HCT116 (cell line): Measurements from ENCODE around the gene RNF186. TPM values are rescaled to one million over a fixed set of nuclear protein-coding genes. Genes with fewer than 3 reads are reported as not detected.

Source experiments
- ATAC-seq: fragments of 200-7000 bp; cut with Tn5 transposase; 2 replicates; pipeline ENCODE4 v1.9.1; 2020; ENCODE audit warnings: mild to moderate bottlenecking, moderate library complexity
- BruUV-seq: library from RNA; stranded (reverse); fragments of 400-500 nt; replicated peaks from 2 replicates; lab custom pipeline; 2021; lab: Mats Ljungman, UMichigan
- CTCF ChIA-PET: fragments of 300-600 bp; sonication (Branson Sonifier 250); formaldehyde crosslinking; loops from one replicate; lab custom pipeline; 2021; ENCODE audit warnings: antibody characterized with exemption; lab: Charles Lee
- POLR2A ChIA-PET: fragments of 300-600, 350-600 bp; sonication (Branson Sonifier 250); formaldehyde crosslinking; loops from one replicate; lab custom pipeline; 2021; ENCODE audit warnings: antibody characterized with exemption; lab: Charles Lee
- RAD21 ChIA-PET, 2 experiments: fragments of 300-600 bp; sonication (Branson Sonifier 250); formaldehyde crosslinking; loops; one replicate each; lab custom pipeline; 2023; ENCODE audit warnings: low total read pairs in 2 of 2; ENCODE audit not compliant: uncharacterized antibody in 2 of 2, unreplicated experiment in 2 of 2, low non-redundant PET in 1 of 2; lab: Charles Lee
- DNase-seq: peaks from one replicate; pipeline ENCODE4 v3.0.0-alpha.2; 2010; ENCODE audit warnings: low read depth, low spot score
- H2AFZ ChIP-seq: fragments of 200-600 bp; shearing (Covaris generic), sonication (generic); 2 replicates; pipeline ENCODE4 v1.6.1; 2017; ENCODE audit warnings: low read depth, mixed run types, mixed read lengths, antibody characterized with exemption, low read length; ENCODE audit not compliant: poor library complexity, severe bottlenecking
- H3K27ac ChIP-seq: 2 replicates; pipeline ENCODE4 v1.5.1; 2012; ENCODE audit warnings: low read depth, low read length
- H3K27me3 ChIP-seq: fragments of 200-600 bp; sonication (generic); 2 replicates; pipeline ENCODE4 v1.6.1; 2016; ENCODE audit warnings: mixed run types, low read length, mixed read lengths; ENCODE audit not compliant: insufficient read depth
- H3K36me3 ChIP-seq, 2 experiments: fragments of 200-500 bp in 1 of 2; fragments of 200-600 bp in 1 of 2; sonication (Bioruptor generic) in 1 of 2; sonication (generic) in 1 of 2; 2 replicates each; pipeline versions ENCODE4 v1.5.1 to v1.6.1; 2014 to 2016; ENCODE audit warnings: low read length in 2 of 2, inconsistent platforms in 1 of 2, mixed read lengths in 1 of 2, mixed run types in 1 of 2; ENCODE audit not compliant: insufficient read depth in 2 of 2, control insufficient read depth in 1 of 2
- H3K4me1 ChIP-seq, 2 experiments: fragments of 200-600 bp in 1 of 2; sonication (generic) in 1 of 2; 2 replicates each; pipeline versions ENCODE4 v1.5.1 to v1.6.1; 2012 to 2017; ENCODE audit warnings: low read length in 2 of 2, inconsistent platforms in 1 of 2, mild to moderate bottlenecking in 1 of 2, mixed read lengths in 1 of 2, mixed run types in 1 of 2, moderate library complexity in 1 of 2; ENCODE audit not compliant: insufficient read depth in 2 of 2, control insufficient read depth in 1 of 2
- H3K4me2 ChIP-seq: fragments of 200-600 bp; sonication (generic); 2 replicates; pipeline ENCODE4 v1.6.1; 2017; ENCODE audit warnings: mixed run types, low read length, mixed read lengths
- H3K4me3 ChIP-seq, 2 experiments: fragments of 200-600 bp in 1 of 2; sonication (generic) in 1 of 2; replicated peaks in 1 of 2; 2 replicates each; pipeline ENCODE4 v1.5.1; 2011 to 2016; ENCODE audit warnings: low read length in 2 of 2, control low read depth in 1 of 2, low read depth in 1 of 2, mild to moderate bottlenecking in 1 of 2, mixed read lengths in 1 of 2, mixed run types in 1 of 2
- H3K79me2 ChIP-seq: fragments of 200-600 bp; sonication (generic); 2 replicates; pipeline ENCODE4 v1.6.1; 2017; ENCODE audit warnings: mild to moderate bottlenecking, mixed run types, low read length, moderate library complexity, mixed read lengths; ENCODE audit not compliant: insufficient read depth
- H3K9ac ChIP-seq: fragments of 200-600 bp; sonication (generic); 2 replicates; pipeline ENCODE4 v1.6.1; 2016; ENCODE audit warnings: low read length, mixed read lengths
- H3K9me2 ChIP-seq: fragments of 200-600 bp; sonication (generic), shearing (Covaris generic); 2 replicates; pipeline ENCODE4 v1.6.1; 2017; ENCODE audit warnings: mixed run types, mild to moderate bottlenecking, moderate library complexity; ENCODE audit not compliant: insufficient read depth
- H3K9me3 ChIP-seq, 2 experiments: fragments of 200-500 bp in 1 of 2; fragments of 200-600 bp in 1 of 2; sonication (Bioruptor generic) in 1 of 2; sonication (generic) in 1 of 2; 2 replicates each; pipeline ENCODE4 v1.6.1; 2014 to 2017; ENCODE audit warnings: low read length in 2 of 2, mixed read lengths in 2 of 2, inconsistent platforms in 1 of 2, low read depth in 1 of 2, mild to moderate bottlenecking in 1 of 2, mixed run types in 1 of 2, moderate library complexity in 1 of 2; ENCODE audit not compliant: control insufficient read depth in 1 of 2, insufficient read depth in 1 of 2
- H4K20me1 ChIP-seq: fragments of 200-600 bp; sonication (generic), shearing (Covaris generic); 2 replicates; pipeline ENCODE4 v1.6.1; 2017; ENCODE audit warnings: mixed run types, mild to moderate bottlenecking, moderate library complexity; ENCODE audit not compliant: insufficient read depth
- ATF3 ChIP-seq: IDR thresholded peaks from 2 replicates; pipeline ENCODE4 v1.6.1; 2012
- CBX3 ChIP-seq: IDR thresholded peaks from 2 replicates; pipeline ENCODE4 v1.6.1; 2012; ENCODE audit warnings: low read depth
- CEBPB ChIP-seq: IDR thresholded peaks from 2 replicates; pipeline ENCODE4 v1.6.1; 2012; ENCODE audit warnings: low read depth
- CTCF ChIP-seq, 3 experiments: fragments of 200-600 bp in 1 of 3; sonication (generic) in 1 of 3; IDR thresholded peaks in 2 of 3; conservative IDR thresholded peaks in 1 of 3; 2 replicates each; pipeline ENCODE4 v1.5.1; 2012 to 2017; ENCODE audit warnings: low read depth in 2 of 3, low read length in 2 of 3, antibody characterized with exemption in 1 of 3, borderline replicate concordance in 1 of 3, control low read depth in 1 of 3, mild to moderate bottlenecking in 1 of 3, mixed read lengths in 1 of 3, mixed run types in 1 of 3, moderate library complexity in 1 of 3; ENCODE audit not compliant: insufficient read depth in 1 of 3
- EGR1 ChIP-seq: IDR thresholded peaks from 2 replicates; pipeline ENCODE4 v1.6.1; 2012; ENCODE audit warnings: low read depth
- EZH2 ChIP-seq: fragments of 200-600 bp; sonication (generic); IDR thresholded peaks from 2 replicates; pipeline ENCODE4 v1.6.1; 2017; ENCODE audit warnings: antibody characterized with exemption, mixed run types
- FOSL1 ChIP-seq: IDR thresholded peaks from 2 replicates; pipeline ENCODE4 v1.6.1; 2012; ENCODE audit warnings: low read depth
- JUND ChIP-seq: IDR thresholded peaks from 2 replicates; pipeline ENCODE4 v1.6.1; 2012
- MAX ChIP-seq: IDR thresholded peaks from 2 replicates; pipeline ENCODE4 v1.6.1; 2012
- POLR2A ChIP-seq: IDR thresholded peaks from 2 replicates; pipeline ENCODE4 v1.7.0; 2011; ENCODE audit warnings: borderline replicate concordance; ENCODE audit not compliant: insufficient read depth, insufficient read length; ENCODE audit errors: extremely low read depth
- POLR2AphosphoS5 ChIP-seq: IDR thresholded peaks from 2 replicates; pipeline ENCODE4 v1.6.1; 2011; ENCODE audit warnings: mild to moderate bottlenecking, low read depth, low read length, moderate library complexity
- RAD21 ChIP-seq: IDR thresholded peaks from 2 replicates; pipeline ENCODE4 v1.6.1; 2012; ENCODE audit warnings: low read depth, mild to moderate bottlenecking
- REST ChIP-seq: IDR thresholded peaks from 2 replicates; pipeline ENCODE4 v1.6.1; 2012; ENCODE audit warnings: low read depth
- SP1 ChIP-seq: IDR thresholded peaks from 2 replicates; pipeline ENCODE4 v1.6.1; 2012; ENCODE audit warnings: low read depth
- SRF ChIP-seq: IDR thresholded peaks from 2 replicates; pipeline ENCODE4 v1.6.1; 2012; ENCODE audit warnings: low read depth
- TCF7L2 ChIP-seq: IDR thresholded peaks from 2 replicates; pipeline ENCODE4 v1.7.0; 2011; ENCODE audit warnings: borderline replicate concordance, inconsistent platforms; ENCODE audit not compliant: insufficient read depth, insufficient read length; ENCODE audit errors: extremely low read depth
- YY1 ChIP-seq: IDR thresholded peaks from 2 replicates; pipeline ENCODE4 v1.6.1; 2011; ENCODE audit warnings: low read length, low read depth, moderate library complexity, mild to moderate bottlenecking; ENCODE audit not compliant: insufficient replicate concordance; ENCODE audit errors: extremely low read depth
- ZBTB33 ChIP-seq: IDR thresholded peaks from 2 replicates; pipeline ENCODE4 v1.6.1; 2011; ENCODE audit warnings: mild to moderate bottlenecking, low read length, moderate library complexity; ENCODE audit not compliant: insufficient replicate concordance; ENCODE audit errors: extremely low read depth
- ZNF274 ChIP-seq: fragments of 200-500 bp; sonication (Bioruptor generic); IDR thresholded peaks from 2 replicates; pipeline ENCODE4 v1.6.1; 2014; ENCODE audit warnings: mild to moderate bottlenecking, low read depth, low read length, inconsistent platforms
- intact Hi-C: fragments of 100-400 bp; cut with micrococcal nuclease; formaldehyde crosslinking; loops from 2 replicates; pipeline ENCODE4 v1.10.0; 2022
- total RNA-seq: library from RNA; stranded (reverse); gene quantifications from one replicate; pipeline ENCODE4 v1.2.1, GENCODE V29; 2021; ENCODE audit not compliant: unreplicated experiment

The RNF186 gene
- total RNA-seq, 1 experiment from 2014 or later = not detected

- TF ChIP-seq EGR1 = no peak
- no peak for TF ChIP-seq ZNF274
- TF ChIP-seq JUND = no peak
- TF ChIP-seq TCF7L2 = no peak
- no peak for TF ChIP-seq CTCF (IDR thresholded peaks at IDR 0.05 in 2 of 3, conservative IDR thresholded peaks at IDR 0.05 in 1 of 3; ENCODE audit: borderline replicate concordance in 1 of 3, insufficient read depth in 1 of 3, low read depth in 2 of 3, low read length in 2 of 3)
- no peak for TF ChIP-seq SRF
- TF ChIP-seq FOSL1 = no peak
- TF ChIP-seq YY1 = no peak
- no peak for TF ChIP-seq CBX3
- no peak for TF ChIP-seq POLR2A
- no peak for TF ChIP-seq EZH2
- TF ChIP-seq SP1 = no peak
- TF ChIP-seq ZBTB33 = no peak
- TF ChIP-seq REST = no peak
- no peak for TF ChIP-seq CEBPB
- TF ChIP-seq ATF3 = no peak
- no peak for TF ChIP-seq POLR2AphosphoS5
- no peak for TF ChIP-seq MAX
- no peak for TF ChIP-seq RAD21
- H4K20me1 ChIP-seq = no peaks in the 10 kb centered on the region
- no peaks in the 10 kb centered on the region for H3K9me2 ChIP-seq
- H3K4me3 ChIP-seq = no peak overlapping the region
- H3K4me1 ChIP-seq = no peaks in the 10 kb centered on the region; a peak in 1 of 4 replicates
- no peak overlapping the region for H3K27ac ChIP-seq
- DNase-seq = no peak
- ATAC-seq = no peak
- no peaks in the 10 kb centered on the region for H3K79me2 ChIP-seq
- no peak overlapping the region for H3K9ac ChIP-seq
- no TSS peak for BruUV-seq
- no peak overlapping the region for H3K4me2 ChIP-seq
- intact Hi-C loops = no loop called here
- ChIA-PET CTCF (no interaction called here), POLR2A (no interaction called here), RAD21 (no interaction called here)
- H3K36me3 ChIP-seq = no peaks in the 10 kb centered on the region
- no peak overlapping the region for H2AFZ ChIP-seq
- H3K9me3 ChIP-seq = no peaks in the 10 kb centered on the region
- H3K27me3 ChIP-seq = no peaks in the 10 kb centered on the region
Measured at GRCh38 chr1:19775831-19776230, 39.3 kb downstream of the RNF186 start.
